Right ventricle myocardium superior (tissue), 1 donor: Measurements from ENCODE around the gene TTC24. TPM values are rescaled to one million over a fixed set of nuclear protein-coding genes. Genes with fewer than 3 reads are reported as not detected.

ENCODE experiments used
- ATAC-seq: fragments of 200-7000 bp; cut with Tn5 transposase; one replicate; pipeline ENCODE4 v1.9.1; 2020; ENCODE audit warnings: mild to moderate bottlenecking; ENCODE audit not compliant: poor library complexity
- DNase-seq: peaks from one replicate; pipeline ENCODE4 v3.0.0-alpha.2; 2020
- intact Hi-C: fragments of 100-400 bp; cut with DNase I; formaldehyde crosslinking; loops from one replicate; pipeline ENCODE4 v1.11.2; 2022
- long read RNA-seq: library from polyadenylated mRNA; unstranded; transcript quantifications from one replicate; pipeline ENCODE4 v2.0.0, GENCODE V29; 2021
- total RNA-seq: library from RNA; stranded (reverse); fragmentation: NEBNext Ultra II Directional; extraction: Animal tissue kit (Norgen Biotek cat#: 25700); gene quantifications from one replicate; pipeline ENCODE4 v1.2.1, GENCODE V29; 2021
- donor health status: DM: no; HTN: yes; CAD: no; lungs with severe emphysema.

The TTC24 gene
- not detected for total RNA-seq
- long read RNA-seq: 0 reads

DNA sequence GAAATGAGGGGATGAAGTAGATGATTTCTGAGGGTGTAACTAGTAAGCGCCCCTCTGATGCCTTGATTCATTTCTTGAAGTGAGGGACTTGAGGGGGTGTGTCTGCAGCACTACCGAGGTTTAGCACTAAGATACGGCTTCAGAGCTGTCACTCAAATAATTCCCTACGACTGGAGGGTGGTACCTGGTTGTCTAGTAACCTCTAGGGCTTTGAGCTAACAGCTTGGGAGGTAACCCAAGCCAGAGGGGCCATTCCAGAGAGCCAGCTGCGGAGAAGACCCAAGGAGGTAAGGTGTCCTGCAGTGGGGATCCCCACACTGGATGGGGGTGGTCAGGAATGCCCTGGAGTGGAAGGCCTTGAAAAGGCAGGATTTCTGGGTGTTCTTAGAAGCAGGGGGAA is at the start of gene TTC24:
TSS of gene TTC24 (plus strand) at position 252 of the 400 bp plus-strand sequence. CDS start 1,642 bp downstream, outside the sequence.
- intact Hi-C loops: no loop called here
- ATAC-seq (no peak), DNase-seq (no peak)

DNA sequence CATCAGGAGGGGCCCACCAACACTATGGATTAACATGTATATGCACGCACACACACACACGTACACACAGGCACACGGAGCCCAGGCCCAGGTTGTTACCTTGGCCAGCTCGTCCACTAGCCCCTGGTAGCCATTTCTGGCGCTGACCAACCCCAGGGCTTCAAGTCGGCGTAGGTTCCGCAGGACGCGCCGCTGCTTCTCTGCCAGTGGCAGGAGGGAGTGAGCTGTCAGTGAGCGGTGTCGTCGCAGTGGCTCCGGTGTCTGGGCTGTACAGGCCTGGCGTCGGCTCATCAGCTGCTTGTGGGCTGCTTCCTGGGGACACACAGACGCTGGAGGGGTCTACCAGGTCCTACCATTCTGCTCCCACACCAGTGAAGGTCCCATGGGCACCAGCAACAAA is 49.5 kb upstream of the TTC24 start:
- intact Hi-C loops: no loop called here

DNA sequence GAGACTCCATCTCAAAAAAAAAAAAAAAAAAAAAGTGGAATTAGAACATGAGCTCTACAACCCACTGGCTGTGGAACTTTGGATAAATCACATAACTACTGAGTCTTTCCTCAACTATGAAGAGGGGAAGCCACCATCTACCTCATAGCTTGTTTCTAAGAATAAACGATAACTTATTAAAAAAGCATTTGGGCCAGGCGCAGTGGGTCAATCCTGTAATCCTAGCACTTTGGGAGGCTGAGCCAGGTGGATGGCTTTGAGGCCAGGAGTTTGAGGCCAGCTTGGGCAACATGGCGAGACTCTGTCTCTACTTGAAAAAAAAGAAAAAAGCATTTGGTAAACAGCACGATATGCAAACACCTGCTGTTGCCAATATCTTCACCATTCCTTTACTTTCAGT is 47.1 kb upstream of the TTC24 start:
- DNase-seq (no peak), ATAC-seq (no peak)
- intact Hi-C loops: no loop called here

More for the DNA sequence above, 49.5 kb upstream of the TTC24 start:
- ATAC-seq (no peak), DNase-seq (no peak)

DNA sequence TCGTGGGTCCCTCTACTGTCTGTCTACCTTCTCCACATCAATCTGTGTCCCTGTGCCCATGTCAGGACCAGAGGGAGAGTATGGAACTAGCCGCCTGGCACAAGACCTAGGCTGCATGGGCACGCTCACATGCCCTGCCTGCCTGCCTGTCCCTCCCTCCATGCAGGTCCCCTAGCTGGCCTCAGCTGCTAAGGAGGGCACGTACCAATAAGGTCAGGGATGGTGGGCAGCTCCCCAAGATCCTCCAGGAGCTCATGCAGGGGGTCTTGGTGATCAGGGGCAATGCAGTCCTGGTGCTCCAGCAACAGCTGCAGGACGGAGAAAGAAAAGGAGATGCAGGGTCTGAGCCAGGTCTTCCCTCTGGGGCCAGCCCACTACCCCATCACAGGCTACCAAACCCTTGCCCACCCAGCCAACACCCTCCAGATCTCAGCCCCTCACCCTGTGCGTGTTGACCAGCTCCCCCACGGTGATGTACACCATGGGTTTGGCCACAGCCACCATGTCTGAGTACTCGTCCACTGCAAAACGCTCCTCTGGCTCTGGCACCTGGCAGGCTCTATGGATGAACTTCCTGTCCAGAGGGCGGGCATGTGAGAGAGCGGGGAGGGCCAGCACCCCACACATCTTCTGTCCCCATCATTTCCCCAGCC is 45.8 kb upstream of the TTC24 start:
- ATAC-seq: no peak

DNA sequence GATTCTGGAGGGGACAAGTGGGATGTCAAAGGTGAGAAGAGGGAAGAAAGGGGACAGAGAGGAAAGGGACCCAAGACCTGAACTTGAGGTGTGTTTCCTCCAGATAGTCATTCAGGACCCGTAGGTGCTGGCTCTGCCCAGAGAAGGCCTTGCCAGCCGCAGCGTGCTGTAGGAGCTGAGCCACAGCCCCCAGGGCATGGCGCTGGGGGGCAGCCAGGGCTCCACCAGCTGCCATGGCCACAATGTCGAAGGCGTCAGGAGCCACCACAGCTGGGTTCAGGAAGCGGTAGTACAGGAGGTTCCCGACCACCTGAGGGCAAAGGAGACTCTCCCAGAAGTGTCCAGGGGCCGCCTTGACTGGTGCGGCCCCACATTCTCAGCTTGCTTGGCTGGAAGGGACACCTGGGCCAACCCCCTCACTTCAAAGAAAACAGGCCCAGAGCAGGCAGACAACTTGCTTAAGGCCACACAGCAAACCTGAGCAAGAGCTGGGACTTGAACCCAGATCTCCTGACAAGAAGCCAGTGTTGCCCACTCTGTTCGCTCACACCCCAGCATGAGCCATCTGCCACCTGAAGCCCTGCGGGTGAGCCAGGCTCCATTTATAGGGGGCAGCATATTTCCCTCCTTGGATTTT is 45.0 kb upstream of the TTC24 start:
- ATAC-seq: no peak
- intact Hi-C loops: no loop called here
- DNase-seq: no peak

More for the DNA sequence above, 45.8 kb upstream of the TTC24 start:
- no peak for DNase-seq
- intact Hi-C loops: no loop called here

DNA sequence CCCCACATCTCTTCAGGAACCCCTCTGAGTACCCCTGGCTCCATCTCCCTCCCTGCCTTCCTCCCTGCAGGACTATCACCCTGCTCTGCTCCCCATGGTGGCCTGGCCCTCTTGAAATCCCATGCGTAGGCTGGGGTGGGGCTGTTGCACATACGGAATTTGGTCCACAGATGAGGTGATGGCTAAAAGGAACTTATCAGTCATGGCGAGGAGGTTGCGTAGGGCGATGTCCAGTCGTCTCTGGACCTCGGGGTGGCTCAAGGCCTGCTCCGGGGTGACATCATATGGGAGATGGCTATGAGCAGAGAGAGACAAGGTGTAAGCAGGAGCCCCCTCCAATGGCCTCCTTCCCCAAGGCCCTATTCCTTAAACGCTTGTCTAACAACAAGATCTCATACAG is 42.5 kb upstream of the TTC24 start:
- no peak for DNase-seq
- intact Hi-C loops: no loop called here
- ATAC-seq: no peak

DNA sequence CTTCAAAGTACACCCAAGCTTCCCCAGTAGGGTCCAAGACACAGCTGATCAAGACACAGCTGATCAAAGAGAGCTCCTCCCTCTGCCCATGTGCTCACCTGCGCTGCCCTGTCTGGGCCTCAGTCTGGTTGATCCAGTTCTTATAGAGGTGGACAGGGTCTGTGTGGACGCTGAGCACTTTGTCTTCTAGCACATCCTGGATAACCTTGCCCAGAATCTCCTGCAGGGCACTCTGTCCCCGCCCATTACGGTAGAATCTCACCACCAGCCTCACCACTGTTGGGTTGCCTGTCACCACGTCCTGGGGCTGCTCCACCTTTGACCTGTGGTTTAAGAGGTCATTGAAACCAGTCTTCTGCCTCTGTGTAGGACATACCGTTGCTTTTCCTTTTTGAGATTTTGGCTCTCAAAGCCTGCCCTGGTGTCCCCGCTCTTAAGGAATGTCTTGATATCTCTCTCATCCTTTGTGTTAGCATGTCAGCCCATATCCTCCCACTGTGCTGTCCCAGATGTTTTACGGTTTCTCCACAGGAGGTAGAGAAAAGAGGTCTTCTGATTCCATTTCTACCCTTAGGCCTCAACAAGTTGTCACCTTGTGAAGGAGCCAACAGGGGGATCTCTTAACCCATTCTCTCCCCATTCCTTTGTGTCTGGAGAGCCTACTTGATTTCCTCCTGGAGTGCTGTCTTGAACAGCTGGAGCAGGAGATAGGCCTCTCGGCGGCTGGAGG is 40.6 kb upstream of the TTC24 start:
- ATAC-seq: no peak
- DNase-seq: no peak
- intact Hi-C loops: no loop called here

DNA sequence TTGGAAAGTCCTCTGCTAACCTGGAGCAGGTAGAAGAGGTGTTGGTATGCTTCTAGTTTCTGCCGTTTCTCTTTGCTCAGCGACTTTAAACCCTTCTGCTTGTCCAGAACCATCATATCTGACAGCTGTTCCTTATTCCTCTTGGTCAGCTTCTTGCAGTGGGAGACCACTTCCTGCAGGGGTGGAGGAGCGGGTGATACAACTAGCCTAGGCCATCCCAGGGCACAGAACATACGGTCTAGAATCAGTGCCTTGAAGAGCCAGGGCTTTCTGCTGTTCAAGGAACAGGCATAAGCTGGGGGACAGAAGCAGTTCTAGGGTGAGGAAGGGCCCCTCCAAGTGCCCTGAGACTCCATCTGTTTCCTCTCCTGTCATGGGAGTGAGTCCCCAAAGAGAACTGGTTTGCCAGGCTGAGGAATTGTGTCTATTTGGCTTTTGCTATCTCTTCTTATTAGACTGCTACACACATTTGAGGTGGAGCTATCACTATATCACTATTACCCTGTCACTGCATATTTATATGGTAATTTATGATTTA is 39.6 kb upstream of the TTC24 start:
- intact Hi-C loops: no loop called here
- DNase-seq (no peak), ATAC-seq (peak; percentile 27)

DNA sequence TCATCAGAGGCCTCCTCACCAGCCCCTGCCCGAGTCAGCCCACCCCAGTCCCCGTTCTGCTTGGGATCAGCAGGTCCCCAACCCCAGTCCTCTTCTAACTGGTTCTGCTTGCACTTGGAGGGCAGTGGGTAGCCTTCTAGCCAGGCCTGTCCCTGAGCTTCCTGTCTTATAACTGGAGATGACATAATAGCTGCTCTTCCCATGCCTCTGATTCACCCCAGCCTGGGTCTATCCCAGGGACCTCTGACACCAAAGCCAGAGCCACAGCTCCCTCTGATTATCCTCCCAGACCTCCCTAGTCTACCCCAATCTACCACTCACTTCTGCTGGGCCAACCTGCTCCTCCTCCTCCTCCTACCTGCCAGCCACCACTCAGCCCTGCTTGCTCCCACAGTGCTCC is 38.6 kb upstream of the TTC24 start:
- no peak for DNase-seq
- intact Hi-C loops: no loop called here
- no peak for ATAC-seq

DNA sequence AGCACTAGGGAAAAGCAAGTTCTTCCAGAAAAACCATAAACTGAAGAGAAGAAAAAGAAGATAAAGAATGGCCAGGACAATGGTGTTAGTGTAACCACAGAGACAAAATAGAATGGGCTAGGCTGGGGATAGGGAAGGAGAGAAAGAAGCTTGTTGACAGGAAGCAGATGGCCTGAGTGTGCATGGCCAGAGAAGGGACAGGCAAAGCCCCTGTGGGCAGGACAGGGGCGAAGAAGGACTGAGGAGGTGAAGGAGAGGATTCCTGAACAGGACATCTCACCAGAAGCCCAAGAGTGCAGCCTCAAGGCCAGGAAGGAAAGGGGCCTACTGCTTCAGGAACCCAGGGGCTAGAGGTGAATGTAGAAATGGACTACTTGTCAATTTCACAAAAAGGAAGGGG is 36.5 kb upstream of the TTC24 start:
- intact Hi-C loops: no loop called here
- ATAC-seq: no peak
- DNase-seq: no peak

DNA sequence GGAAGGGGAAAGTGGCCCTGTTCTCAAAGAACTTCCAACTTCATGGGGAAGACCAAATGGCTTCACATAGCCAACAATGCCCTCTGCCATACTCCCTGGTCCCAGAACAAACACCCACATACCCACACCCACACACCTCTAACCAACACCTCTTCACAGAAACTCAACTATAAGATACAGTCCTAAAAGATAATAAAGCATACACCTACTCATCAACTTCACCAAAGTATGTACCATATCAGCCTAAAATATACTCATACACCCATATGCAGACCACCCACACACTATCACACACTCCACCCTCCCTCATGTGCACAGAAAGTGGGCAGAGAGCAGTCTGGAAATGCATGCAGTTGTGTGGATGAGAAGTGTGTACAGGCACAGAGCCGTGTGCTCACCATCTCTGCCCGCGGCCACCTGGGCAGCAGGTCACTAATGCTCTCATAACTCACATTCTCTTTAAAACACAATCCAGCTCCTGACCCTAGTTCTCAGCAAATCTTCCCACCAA is 34.9 kb upstream of the TTC24 start:
- DNase-seq: no peak
- no peak for ATAC-seq
- intact Hi-C loops: no loop called here

DNA sequence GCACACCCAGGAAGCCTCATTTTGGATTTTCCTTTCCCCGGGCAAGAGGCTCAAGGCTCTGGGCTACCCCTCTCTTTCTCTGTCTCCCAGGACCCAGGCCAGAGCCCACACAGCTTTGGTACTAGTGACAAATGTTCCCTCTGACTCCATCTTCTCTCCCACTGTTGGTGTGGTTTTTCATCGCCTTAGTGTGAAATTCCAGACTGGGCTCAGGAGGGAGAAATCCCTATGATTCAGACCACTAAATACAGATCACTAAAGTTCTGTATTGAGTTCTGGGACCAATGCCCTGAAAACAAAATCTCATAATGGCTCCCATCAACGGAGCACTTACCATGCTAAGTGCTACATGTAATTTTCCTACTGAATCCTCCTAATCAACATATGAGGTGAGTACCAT is 33.3 kb upstream of the TTC24 start:
- no peak for ATAC-seq
- DNase-seq: no peak
- intact Hi-C loops: no loop called here

DNA sequence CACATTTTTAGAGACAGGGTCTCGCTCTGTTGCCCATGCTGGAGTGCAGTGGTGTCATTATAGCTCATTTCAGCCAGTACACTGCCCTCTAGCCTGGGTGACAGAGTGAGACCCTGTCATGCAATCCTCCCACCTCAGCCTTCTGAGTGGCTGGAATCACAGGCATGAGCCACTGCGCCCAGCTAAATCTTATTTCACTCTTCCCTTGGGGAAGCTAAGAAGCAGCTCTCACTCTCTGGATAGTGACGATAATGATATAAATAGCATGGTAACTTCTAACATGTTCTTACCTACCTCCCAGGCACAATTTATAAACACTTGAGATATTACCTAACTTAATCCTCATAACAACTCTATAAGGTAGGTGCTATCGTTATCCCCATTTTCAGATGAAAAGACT is 32.1 kb upstream of the TTC24 start:
- intact Hi-C loops: no loop called here

DNA sequence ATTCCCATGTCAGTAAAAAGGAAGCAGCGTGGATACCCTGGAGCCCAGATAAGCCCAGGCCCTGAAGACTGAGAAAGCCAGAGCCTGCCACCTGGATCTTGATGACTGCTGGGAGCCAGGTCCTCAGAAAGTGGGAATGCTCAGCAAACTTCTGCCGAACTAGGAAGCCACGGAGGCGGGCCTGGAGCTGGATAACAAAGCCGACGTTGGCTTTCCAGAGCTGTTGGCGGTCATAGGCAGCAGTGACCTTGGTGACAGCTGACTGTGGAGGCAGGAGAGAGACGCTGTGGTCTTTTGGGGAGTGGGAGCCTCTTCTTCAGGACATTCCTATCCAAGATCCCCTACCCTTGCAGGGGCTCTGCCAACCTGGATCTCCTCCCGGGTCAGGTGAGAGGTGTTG is 31.5 kb upstream of the TTC24 start:
- no peak for ATAC-seq
- intact Hi-C loops: no loop called here

More for the DNA sequence above, 32.1 kb upstream of the TTC24 start:
- ATAC-seq (no peak), DNase-seq (no peak)

DNA sequence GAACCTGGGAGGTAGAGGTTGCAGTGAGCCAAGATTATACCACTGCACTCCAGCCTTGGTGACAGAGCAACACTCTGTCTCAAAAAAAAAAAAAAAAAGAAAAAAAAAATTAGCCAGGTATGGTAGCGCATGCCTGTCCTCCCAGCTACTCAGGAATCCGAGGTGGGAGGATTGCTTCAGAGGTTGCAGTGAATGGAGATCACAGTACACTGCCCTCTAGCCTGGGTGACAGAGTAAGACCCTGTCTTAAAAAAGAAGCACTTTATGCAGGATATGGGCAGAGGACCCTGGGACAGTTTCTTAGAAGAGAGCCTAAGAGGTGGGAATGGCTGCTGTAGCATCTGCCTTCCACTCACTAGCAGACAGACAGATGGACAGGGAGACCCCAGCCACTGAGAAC is 30.1 kb upstream of the TTC24 start:
- no peak for DNase-seq
- peak; percentile 23 for ATAC-seq
- intact Hi-C loops: no loop called here

More for the DNA sequence above, 31.5 kb upstream of the TTC24 start:
- no peak for DNase-seq

DNA sequence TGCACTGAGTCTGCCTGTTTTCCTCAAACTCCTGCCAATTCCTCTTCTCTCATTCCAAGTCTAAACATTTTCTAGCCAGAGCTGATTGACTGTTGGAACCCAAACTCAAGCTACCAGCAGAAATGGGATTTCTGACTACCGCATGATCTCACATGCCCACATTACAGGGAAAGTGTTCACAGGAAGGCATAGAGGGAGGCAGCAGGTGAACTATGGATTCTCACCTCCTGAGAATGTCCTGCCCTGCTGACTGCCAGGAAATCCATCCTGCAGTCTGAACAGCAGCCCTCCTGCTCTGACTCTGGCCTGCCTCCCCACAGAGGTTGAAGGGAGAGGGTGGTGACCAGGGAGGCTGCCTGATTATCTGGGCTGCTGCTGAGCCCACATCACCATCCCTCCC is 29.7 kb upstream of the TTC24 start:
- DNase-seq (no peak), ATAC-seq (no peak)
- intact Hi-C loops: no loop called here

DNA sequence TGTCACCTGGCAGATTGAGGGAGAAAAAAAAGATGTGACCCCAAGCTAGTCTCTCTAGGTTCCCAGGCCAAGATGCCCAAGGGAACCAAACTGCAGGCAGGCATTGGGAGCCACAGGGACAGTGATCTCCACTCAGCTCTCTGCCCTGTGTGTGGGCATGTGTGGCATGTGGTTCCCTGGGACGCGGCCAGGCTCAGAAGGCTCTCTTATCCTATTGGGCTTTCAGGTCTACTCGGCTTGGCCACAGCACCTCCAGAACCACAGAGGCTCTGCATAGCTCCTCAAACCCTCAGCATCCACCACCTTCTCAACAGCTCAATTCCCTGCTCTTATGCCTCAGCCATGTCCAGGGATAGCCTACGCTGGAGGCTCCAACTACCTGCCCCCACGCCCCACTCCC is 29.2 kb upstream of the TTC24 start:
- intact Hi-C loops: no loop called here
- DNase-seq: peak; percentile 74
- peak; percentile 86 for ATAC-seq

DNA sequence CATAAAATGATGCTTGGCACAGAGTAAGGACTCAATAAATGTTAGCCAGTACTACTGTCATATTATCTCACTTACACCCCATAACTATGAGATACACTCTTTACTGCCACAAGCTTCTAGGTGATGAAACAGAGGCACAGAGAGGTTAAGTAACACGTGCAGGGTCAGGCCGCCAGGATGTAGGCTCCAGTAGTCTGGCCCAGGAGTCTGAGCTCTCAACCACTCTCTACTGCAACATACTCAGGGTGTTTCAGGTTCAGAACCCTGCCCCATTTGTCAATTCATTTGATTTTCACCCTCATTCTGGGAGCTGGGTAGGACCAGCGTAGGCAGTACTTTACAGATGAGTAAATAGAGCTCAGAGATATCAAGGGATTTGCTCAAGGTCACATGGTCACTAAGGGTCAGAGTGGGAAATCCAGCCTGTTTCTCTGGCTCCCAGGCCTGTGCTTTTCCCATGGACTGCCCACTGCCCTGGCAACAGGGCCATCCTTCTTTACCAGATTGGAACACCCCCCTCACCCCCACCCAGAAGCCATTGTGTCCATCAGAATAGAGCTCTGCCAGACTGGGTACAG is 28.4 kb upstream of the TTC24 start:
- ATAC-seq: no peak

DNA sequence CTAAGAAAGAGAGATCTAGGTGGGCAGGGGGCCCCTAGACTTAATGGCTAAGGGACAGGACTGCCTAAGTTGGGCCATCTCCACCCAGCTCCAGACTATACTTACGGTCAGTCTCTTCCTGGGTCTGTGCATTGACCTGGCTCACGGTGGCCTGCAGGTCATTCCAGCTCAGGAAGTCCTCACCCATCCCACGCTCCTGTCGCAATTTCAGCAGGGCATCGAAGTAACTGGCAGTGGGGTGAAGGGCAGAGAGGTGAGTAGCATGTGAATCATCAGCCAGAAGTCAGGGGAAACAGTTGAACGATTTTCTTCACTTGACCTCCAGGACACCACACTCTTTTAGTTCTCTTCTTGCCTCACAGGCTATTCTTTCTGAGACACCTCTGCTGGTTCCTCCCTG is 27.7 kb upstream of the TTC24 start:
- intact Hi-C loops: no loop called here
- ATAC-seq (no peak), DNase-seq (no peak)

More for the DNA sequence above, 28.4 kb upstream of the TTC24 start:
- intact Hi-C loops: no loop called here
- DNase-seq: no peak
